GM12891 (cell line): ENCODE data around the gene CTNNA2.

Source experiments
- DNase-seq: peaks from one replicate; pipeline ENCODE4 v3.0.0; 2011; ENCODE audit warnings: low spot score; ENCODE audit not compliant: insufficient read length
- FAIRE-seq: peaks from 2 replicates; lab custom pipeline; 2011; peaks lifted over from hg19 to GRCh38; lab: Jason Lieb, UNC
- PAX5 ChIP-seq: IDR thresholded peaks from 2 replicates; pipeline ENCODE4 v1.6.1; 2011; ENCODE audit warnings: low read length, moderate library complexity, mild to moderate bottlenecking; ENCODE audit not compliant: insufficient read depth, severe bottlenecking
- POLR2A ChIP-seq: IDR thresholded peaks from 2 replicates; pipeline ENCODE4 v1.6.1; 2011; ENCODE audit warnings: low read depth, low read length, control low read depth
- POLR2AphosphoS5 ChIP-seq: IDR thresholded peaks from 2 replicates; pipeline ENCODE4 v1.6.1; 2011; ENCODE audit warnings: low read depth, low read length, control low read depth
- POU2F2 ChIP-seq: IDR thresholded peaks from 2 replicates; pipeline ENCODE4 v1.6.1; 2011; ENCODE audit warnings: low read depth, mild to moderate bottlenecking, control low read depth, low read length, moderate library complexity
- SPI1 ChIP-seq: IDR thresholded peaks from 2 replicates; pipeline ENCODE4 v1.6.1; 2011; ENCODE audit warnings: low read depth, low read length, control low read depth
- TAF1 ChIP-seq: IDR thresholded peaks from 2 replicates; pipeline ENCODE4 v1.6.1; 2011; ENCODE audit warnings: low read depth, low read length, control low read depth

Gene CTNNA2

GRCh38 chr2:79758042-79758441, 245.2 kb downstream of the CTNNA2 start:
- no peak for FAIRE-seq
- DNase-seq = no peak
- TF ChIP-seq TAF1 = no peak
- TF ChIP-seq POU2F2 = no peak
- TF ChIP-seq PAX5 = no peak
- no peak for TF ChIP-seq POLR2AphosphoS5

GRCh38 chr2:79758749-79759282, 246.0 kb downstream of the CTNNA2 start:
- FAIRE-seq = no peak
- no peak for DNase-seq
- TF ChIP-seq TAF1 = no peak
- no peak for TF ChIP-seq SPI1
- TF ChIP-seq POU2F2 = no peak
- TF ChIP-seq POLR2AphosphoS5 = no peak
- no peak for TF ChIP-seq PAX5
- no peak for TF ChIP-seq POLR2A

- FAIRE-seq = no peak
- TF ChIP-seq PAX5 (no peak), POU2F2 (no peak), POLR2AphosphoS5 (no peak), SPI1 (no peak), TAF1 (no peak), POLR2A (no peak)
- DNase-seq = no peak
Measured at GRCh38 chr2:79770926-79771325, 258.1 kb downstream of the CTNNA2 start.

- FAIRE-seq (no peak), DNase-seq (no peak)
- no peak for TF ChIP-seq TAF1
- TF ChIP-seq POU2F2 = no peak
- no peak for TF ChIP-seq SPI1
- no peak for TF ChIP-seq PAX5
- no peak for TF ChIP-seq POLR2A
- TF ChIP-seq POLR2AphosphoS5 = no peak
Measured at GRCh38 chr2:79771493-79771892, 258.6 kb downstream of the CTNNA2 start.

- FAIRE-seq (no peak), DNase-seq (no peak)
- TF ChIP-seq TAF1 = no peak
- no peak for TF ChIP-seq POU2F2
Measured at GRCh38 chr2:79774016-79774415, 261.2 kb downstream of the CTNNA2 start.

- DNase-seq (no peak), FAIRE-seq (no peak)
- no peak for TF ChIP-seq PAX5
- no peak for TF ChIP-seq POLR2AphosphoS5
- no peak for TF ChIP-seq POU2F2
- TF ChIP-seq POLR2A = no peak
- no peak for TF ChIP-seq TAF1
- no peak for TF ChIP-seq SPI1
Measured at GRCh38 chr2:79776461-79776860, 263.6 kb downstream of the CTNNA2 start.

GRCh38 chr2:79780781-79781180, 267.9 kb downstream of the CTNNA2 start:
- FAIRE-seq (no peak), DNase-seq (no peak)
- TF ChIP-seq TAF1 = no peak
- no peak for TF ChIP-seq POLR2A
- no peak for TF ChIP-seq POU2F2
- no peak for TF ChIP-seq SPI1
- TF ChIP-seq POLR2AphosphoS5 = no peak
- TF ChIP-seq PAX5 = no peak

- DNase-seq (no peak), FAIRE-seq (no peak)
- no peak for TF ChIP-seq SPI1
- no peak for TF ChIP-seq POU2F2
- TF ChIP-seq POLR2AphosphoS5 = no peak
- TF ChIP-seq POLR2A = no peak
- TF ChIP-seq PAX5 = no peak
- TF ChIP-seq TAF1 = no peak
Measured at GRCh38 chr2:79782576-79783452, 270.0 kb downstream of the CTNNA2 start.

GRCh38 chr2:79788952-79789651, 276.3 kb downstream of the CTNNA2 start:
- no peak for TF ChIP-seq POU2F2
- no peak for TF ChIP-seq TAF1
- TF ChIP-seq POLR2A = no peak
- TF ChIP-seq SPI1 = no peak
- TF ChIP-seq PAX5 = no peak
- no peak for TF ChIP-seq POLR2AphosphoS5
- FAIRE-seq = no peak

More at GRCh38 chr2:79788952-79789651, 276.3 kb downstream of the CTNNA2 start:
- DNase-seq = no peak
